Stimulated activated CD8-positive, alpha-beta memory T cell treated with anti-CD3 and anti-CD28 coated beads, Interleukin-7, amount 100 ng/mL, for 48 hours (primary cell): ENCODE data around the gene ZNF786.
"Not testable (repeated sequence)": the region's sequence is repeated elsewhere in the genome, so short reads cannot be mapped to it uniquely, and the experiment has no call there.

Experiments
- DNase-seq, 2 donors: peaks; one replicate each; pipeline ENCODE4 v3.0.0-alpha.2; 2020; ENCODE audit warnings: low read depth in 1 of 2; ENCODE audit errors: extremely low read depth in 1 of 2

The ZNF786 gene

DNA sequence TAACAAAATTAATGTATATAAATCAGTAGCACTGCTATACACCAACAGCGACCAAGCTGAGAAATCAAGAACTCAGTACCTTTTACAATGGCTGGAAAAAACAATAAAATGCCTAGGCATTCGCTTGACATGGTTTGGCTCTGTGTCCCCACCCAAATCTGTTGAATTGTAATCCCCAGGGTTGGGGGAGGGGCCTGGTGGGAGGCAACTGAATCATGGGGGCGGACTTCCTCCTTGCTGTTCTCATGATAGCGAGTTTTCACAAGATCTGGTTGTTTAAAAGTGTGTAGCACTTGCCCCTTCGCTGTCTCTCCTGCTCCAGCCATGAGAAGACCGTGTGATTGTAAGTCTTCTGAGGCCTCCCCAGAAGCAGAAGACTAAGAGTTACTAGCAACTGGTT is 8.6 kb downstream of the ZNF786 start:
- no peak for DNase-seq

- no peak for DNase-seq
Measured at GRCh38 chr7:149077594-149077993, 12.9 kb downstream of the ZNF786 start.

GRCh38 chr7:149075286-149075685 is 15.2 kb downstream of the ZNF786 start:
- DNase-seq, result no peak

DNA sequence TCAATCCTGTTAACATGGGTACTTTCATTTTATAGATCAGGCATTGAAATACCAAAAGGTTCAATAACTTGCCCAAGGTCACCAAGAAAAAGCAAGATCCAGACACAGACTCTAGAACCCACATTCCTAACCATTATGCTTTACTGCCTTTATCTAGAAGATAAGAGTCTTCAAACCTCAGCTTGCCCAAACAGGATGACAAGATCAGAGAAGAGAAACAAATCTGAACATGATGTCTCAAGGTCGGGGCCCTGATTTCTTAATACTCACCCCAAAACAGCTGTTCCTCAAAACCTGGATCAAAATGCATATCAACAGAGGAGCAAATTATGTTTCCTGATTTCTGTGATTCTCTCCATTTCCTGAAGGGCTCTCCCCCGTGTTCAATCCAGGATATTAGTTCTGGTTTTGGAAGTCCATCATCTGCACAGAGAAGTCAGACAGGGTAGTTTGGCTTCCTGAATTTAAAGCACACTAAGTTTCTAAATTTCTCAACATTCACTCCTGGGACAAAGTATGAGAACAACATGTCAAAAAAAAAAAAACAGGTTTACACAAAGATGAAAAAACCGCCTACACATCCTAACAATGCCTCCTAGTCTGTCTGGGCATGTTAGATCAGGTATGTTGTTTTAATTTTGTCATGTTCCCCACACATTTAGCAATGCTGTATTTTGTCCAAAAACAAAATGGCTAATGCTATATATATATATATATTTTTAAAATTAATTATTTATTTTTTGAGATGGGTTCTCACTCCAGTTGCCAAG is 16.2 kb downstream of the ZNF786 start:
- DNase-seq, result no peak

DNA sequence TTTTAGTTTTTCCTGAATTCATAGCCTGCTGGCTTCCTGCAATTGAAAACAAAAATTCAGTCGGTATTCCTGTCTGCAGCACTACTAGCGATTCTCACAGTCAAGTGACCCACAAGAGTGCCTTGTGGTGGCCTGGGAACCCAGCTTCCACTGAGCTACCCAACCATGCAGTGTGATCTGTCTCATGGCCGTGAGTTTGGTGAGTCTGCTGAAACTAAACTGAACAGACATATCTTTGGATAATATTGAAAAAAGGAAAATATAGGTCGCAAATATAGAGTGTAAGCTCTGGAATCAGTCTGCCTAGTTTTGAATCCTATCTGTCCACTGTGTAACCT is 18.1 kb downstream of the ZNF786 start:
- no peak for DNase-seq

DNA sequence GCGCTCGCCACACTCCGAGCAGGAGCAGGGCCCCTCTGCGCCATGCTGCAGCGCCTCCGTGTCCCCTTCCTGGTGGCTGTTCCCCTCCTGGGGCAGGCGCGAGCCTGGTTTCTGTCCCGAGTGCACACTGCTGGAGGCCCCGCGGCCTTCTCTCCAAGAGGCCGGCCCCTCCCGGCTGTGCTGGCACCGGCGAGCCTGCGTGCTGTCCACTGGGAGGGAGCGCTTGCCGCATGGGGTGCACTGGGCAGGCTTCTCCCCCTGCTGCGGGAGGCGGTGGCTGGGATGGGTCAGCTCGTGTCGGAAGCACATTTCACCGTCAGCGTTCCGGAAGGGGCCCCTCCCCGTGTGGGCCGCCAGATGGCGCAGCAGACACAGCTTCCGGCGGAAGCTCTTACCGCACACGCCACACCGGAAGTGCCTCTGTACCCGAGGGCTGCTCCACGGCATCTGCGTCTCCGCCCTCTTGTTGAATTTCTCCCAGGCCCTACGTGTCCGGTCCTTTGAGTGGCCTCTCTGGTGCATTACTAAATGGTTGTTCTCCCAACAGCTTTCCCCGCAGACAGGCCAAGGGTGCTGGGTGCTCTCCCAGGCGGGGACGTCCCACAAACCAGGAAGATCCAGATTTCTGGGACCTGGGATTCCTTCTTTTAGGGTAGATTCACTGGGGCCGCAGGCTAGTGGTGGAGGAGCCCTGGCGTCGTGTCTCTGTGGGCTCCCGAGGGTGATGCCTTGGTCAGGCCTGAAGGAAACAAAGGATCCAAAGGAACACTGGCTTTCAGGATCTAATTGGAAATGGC is 18.7 kb downstream of the ZNF786 start:
- DNase-seq, result peak in 1 of 2 donors; percentile 24

DNA sequence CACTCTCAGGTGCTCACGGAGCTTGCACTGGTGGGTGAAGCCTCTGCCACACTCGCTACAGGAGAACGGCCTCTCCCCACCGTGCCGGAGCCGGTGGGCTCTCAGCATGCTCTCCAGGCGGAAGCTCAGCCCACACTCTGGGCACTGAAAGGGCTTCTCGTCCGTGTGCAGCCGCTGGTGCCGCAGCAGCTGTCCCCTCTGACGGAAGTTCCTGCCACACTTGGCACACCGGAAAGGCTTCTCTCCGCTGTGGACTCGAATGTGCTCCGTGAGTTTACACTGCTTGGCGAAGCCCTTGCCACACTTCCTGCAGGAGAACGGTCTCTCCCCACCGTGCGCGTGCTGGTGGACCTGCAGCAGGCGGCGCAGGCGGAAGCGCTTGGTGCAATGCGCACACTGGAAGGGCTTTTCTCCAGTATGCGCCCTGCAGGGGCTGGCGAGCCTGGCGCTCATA is 19.3 kb downstream of the ZNF786 start:
- DNase-seq, result no peak

DNA sequence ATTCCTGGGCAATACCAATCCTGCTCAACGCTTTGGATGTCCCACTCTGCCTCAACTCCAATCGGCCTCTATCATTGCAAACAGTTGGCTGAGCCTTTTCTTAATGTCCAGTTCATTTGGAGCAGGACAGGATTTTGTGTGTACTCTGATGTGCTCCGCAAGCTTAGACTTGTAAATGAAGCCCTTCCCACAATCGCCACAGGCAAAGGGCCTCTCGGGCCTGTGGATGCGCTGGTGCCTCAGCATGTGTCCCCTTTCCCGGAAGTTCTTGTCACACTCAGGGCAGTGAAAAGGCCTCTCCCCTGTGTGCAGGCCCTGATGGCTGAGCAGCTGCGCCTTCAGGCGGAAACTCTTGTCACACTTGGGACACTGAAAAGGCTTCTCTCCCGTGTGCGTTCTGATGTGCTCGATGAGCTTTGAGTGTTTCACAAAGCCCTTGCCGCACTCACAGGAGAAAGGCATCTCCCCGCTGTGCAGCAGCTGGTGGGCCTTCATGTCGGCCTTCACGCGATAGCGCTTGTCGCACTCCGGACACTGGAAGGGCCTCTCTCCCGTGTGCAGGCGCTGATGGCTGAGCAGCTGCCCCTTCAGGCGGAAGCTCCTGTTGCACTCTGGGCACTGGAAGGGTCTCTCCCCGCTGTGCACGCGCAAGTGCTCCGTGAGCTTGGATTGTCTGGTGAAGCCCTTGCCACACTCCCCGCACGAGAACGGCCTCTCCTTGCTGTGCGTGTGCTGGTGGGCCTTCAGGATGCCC is 20.0 kb downstream of the ZNF786 start:
- DNase-seq, result no peak

DNA sequence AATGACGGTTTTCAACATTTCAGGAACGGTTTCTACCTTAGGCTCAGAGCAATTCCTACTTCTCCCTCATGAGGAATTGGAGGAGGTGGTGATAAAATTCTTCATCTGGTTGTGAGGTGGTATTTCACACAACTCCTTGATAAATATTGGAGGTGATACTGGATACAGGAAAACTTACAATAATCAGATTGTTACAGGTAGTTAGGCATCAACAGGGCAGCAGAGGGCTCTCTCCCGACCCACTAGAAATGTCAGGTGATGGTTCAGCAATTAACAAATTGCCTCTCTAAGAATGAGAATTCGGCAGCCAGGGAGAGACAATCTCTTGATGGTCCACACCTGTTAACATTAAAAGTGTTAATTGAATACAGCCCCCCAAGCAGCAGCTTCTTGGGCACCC is 22.6 kb downstream of the ZNF786 start:
- DNase-seq, result no peak

DNA sequence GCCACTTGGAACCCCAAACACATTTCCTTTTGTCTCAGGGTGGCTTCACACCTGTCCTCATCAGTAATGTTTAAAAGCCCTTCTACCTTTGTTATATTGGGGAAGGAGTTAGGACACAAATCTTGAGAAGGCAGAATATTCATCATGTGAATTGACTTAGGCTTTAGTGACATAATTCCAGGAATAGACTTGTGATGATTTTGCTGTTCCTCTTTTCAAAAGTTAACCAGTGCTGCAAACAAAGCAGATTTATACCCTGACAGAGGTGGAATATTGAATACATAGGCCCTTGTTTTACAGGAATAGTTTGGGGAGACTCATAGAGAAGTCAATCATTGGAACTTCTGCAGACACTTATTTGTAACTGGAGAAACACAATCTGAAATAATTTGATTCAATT is 27.0 kb downstream of the ZNF786 start:
- no peak for DNase-seq

DNA sequence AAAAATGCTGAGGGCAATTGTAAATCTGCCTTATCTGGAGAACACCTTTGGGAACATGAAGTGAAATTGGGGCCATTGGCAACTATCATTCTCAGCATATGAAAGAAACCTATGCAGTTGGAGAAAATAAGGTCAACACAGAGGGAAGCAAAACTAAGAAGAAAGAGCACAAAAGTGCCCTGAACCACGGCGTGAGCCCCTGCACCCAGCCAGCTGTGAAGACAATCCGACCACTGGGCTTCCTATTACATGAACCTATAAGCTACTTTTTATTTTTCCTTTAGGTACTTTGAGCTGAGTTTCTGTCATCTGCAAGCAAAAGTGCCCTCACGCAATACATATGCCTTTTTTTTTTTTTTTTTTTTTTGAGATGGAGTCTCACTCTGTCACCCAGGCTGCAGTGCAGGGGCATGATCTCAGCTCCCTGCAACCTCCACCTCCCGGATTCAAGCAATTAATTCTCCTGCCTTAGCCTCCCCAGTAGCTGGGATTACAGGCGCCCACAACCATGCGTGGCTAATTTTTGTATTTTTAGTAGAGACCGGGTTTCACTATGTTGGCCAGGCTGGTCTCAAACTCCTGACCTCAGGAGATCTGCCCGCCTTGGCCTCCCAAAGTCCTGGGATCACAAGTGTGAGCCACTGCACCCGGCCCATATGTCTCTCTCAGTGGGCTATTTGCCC is 28.2 kb downstream of the ZNF786 start:
- not testable (repeated sequence) for DNase-seq

DNA sequence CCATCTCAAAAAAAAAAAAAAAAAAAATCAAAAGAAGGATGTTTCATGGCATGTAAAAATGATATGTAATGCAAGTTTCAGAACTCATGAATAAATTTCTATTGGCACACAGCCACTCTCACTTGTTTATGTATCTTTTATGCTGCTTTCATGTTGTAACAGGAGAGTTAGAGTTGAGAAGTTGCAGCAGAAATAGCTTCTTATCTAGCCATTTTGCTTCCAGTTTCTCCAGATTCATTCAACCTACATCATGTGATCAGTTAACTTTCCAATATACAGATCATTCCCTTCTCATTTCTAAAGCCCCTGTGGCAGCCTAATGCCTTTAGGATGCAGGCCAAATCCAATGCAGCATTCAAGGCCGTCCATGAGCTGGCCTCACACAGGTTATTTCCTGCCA is 30.4 kb downstream of the ZNF786 start:
- DNase-seq, result no peak

- DNase-seq, result no peak
Measured at GRCh38 chr7:149053885-149054284, 36.6 kb downstream of the ZNF786 start.

DNA sequence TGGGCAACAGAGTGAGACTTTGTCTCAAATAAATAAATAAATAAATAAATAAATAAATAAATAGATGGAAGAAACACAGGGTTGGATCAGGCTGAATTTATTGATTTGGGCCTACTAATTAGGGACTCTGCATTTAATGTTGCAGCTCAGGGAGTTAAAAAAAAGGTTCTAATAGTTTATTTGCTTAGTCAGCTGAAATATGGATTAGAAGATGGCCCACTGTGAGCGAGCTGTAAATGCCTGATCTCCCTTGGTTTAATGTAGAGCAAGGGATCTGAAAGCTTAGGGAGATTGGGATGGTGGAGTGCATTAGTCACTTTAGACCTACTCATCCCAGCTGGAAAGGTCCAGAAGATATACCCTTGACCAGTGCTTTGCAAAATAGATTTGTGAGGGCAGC is 37.1 kb downstream of the ZNF786 start:
- DNase-seq, result no peak

DNA sequence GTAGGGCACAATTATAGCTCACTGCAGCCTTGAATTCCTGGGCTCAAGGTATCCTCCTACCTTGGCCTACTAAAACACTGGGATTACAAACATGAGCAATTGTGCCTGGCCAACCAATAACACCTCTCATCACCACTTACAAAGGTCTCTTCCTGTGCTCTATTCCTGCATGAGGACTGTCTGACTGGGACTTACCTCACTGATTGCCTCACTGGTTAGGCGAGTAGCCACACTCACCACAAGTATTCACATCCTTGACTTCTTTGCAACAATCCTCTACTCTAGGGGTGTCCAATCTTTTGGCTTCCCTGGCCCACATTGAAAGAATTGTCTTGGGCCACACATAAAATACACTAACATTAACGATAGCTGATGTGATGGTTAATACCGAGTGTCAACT is 39.6 kb downstream of the ZNF786 start:
- DNase-seq, result no peak

DNA sequence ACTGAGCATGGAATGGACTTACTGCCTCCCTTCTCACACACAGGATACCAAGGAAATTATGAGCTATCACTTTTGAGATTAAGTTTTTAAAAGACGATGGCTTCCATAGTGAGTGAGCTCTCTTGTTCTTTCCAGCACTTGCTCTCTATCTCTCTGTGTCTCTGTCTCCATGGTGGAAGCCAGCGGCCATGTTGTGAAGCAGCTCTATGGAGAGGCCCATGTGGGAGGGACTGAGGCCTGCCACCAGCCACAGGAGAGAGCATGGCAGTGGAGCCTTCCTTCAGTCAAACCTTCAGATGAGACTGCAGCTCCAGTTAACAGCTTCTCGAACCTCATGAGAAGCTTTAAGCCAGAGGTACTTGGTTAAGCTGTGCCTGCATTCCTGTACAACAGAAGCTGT is 41.7 kb downstream of the ZNF786 start:
- DNase-seq, result no peak

- DNase-seq, result no peak
Measured at GRCh38 chr7:149046416-149046815, 44.1 kb downstream of the ZNF786 start.

- no peak for DNase-seq
Measured at GRCh38 chr7:149043936-149044335, 46.6 kb downstream of the ZNF786 start.

- no peak for DNase-seq
Measured at GRCh38 chr7:149041350-149041749, 49.2 kb downstream of the ZNF786 start.

DNA sequence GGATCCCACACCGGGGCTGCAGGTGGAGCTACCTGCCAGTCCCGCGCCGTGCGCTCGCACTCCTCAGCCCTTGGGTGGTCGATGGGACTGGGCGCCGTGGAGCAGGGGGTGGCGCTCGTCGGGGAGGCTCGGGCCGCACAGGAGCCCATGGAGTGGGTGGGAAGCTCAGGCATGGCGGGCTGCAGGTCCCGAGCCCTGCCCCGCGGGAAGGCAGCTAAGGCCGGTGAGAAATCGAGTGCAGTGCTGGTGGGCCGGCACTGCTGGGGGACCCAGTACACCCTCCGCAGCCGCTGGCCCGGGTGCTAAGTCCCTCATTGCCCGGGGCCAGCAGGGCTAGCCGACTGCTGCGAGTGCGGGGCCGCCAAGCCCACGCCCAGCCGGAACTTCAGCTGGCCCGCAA is 51.9 kb downstream of the ZNF786 start:
- DNase-seq, result not testable (repeated sequence)

DNA sequence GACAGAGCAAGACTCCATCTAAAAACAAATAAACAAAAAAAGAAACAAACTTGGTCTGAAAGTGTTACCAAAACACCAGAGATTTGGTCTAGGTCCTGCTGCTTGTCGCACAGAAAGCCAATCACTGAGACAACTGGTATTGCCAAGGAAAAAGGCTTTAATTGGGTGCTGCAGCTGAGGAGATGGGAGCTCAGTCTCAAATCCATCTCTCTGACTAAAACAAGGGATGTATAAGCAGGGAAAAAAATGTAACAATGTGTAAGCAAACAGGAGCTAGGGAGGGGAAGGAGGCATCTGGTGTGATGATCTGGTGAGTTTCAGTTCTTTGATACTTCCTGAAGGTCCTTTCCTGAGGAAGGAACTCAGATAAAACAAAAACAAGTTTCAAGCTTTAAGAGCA is 53.8 kb downstream of the ZNF786 start:
- DNase-seq, result no peak
